ENCODE data around the gene S1PR4.

S1PR4 gene

GRCh38 chr19:3178377-3178972 lies at the start of gene S1PR4:
S1PR4 (plus strand) TSS chr19:3178769; CDS start chr19:3178793, 24 bp downstream.
- DNase-seq (ENCODE audit: low read depth in 2 of 2), result peak in 1 of 2 donors; percentile 34

GRCh38 chr19:3129112-3129511 lies 49.5 kb upstream of the S1PR4 start:
- DNase-seq (ENCODE audit: low read depth in 2 of 2), result no peak

- no peak for DNase-seq (ENCODE audit: low read depth in 2 of 2)
Measured at GRCh38 chr19:3131168-3131567, 47.4 kb upstream of the S1PR4 start.

- DNase-seq (ENCODE audit: low read depth in 2 of 2), result peak; percentile 44 to 45
Measured at GRCh38 chr19:3132971-3133792, 45.4 kb upstream of the S1PR4 start.

- DNase-seq (ENCODE audit: low read depth in 2 of 2), result no peak
Measured at GRCh38 chr19:3133793-3134116, 44.8 kb upstream of the S1PR4 start.

GRCh38 chr19:3135961-3136683 lies 42.4 kb upstream of the S1PR4 start, which contains the start of gene GNA15:
GNA15 (plus strand) TSS chr19:3136033; CDS start chr19:3136451, 418 bp downstream.
- no peak for DNase-seq (ENCODE audit: low read depth in 2 of 2)

- DNase-seq (ENCODE audit: low read depth in 2 of 2), result no peak
Measured at GRCh38 chr19:3136684-3137055, 41.9 kb upstream of the S1PR4 start.

- no peak for DNase-seq (ENCODE audit: low read depth in 2 of 2)
Measured at GRCh38 chr19:3137119-3137518, 41.5 kb upstream of the S1PR4 start.

GRCh38 chr19:3138268-3138667 lies 40.3 kb upstream of the S1PR4 start:
- DNase-seq (ENCODE audit: low read depth in 2 of 2), result no peak

- no peak for DNase-seq (ENCODE audit: low read depth in 2 of 2)
Measured at GRCh38 chr19:3140667-3141038, 37.9 kb upstream of the S1PR4 start.

GRCh38 chr19:3142292-3142670 lies 36.3 kb upstream of the S1PR4 start:
- no peak for DNase-seq (ENCODE audit: low read depth in 2 of 2)

GRCh38 chr19:3142781-3143337 lies 35.7 kb upstream of the S1PR4 start:
- DNase-seq (ENCODE audit: low read depth in 2 of 2), result no peak

GRCh38 chr19:3145909-3146676 lies 32.5 kb upstream of the S1PR4 start:
- no peak for DNase-seq (ENCODE audit: low read depth in 2 of 2)

- DNase-seq (ENCODE audit: low read depth in 2 of 2), result peak; percentile 29 to 50
Measured at GRCh38 chr19:3146677-3147100, 31.9 kb upstream of the S1PR4 start.

- DNase-seq (ENCODE audit: low read depth in 2 of 2), result no peak
Measured at GRCh38 chr19:3148503-3148902, 30.1 kb upstream of the S1PR4 start.

GRCh38 chr19:3149089-3149488 lies 29.5 kb upstream of the S1PR4 start:
- DNase-seq (ENCODE audit: low read depth in 2 of 2), result no peak

- no peak for DNase-seq (ENCODE audit: low read depth in 2 of 2)
Measured at GRCh38 chr19:3149526-3150505, 28.8 kb upstream of the S1PR4 start.

- no peak for DNase-seq (ENCODE audit: low read depth in 2 of 2)
Measured at GRCh38 chr19:3150739-3151329, 27.7 kb upstream of the S1PR4 start.

- DNase-seq (ENCODE audit: low read depth in 2 of 2), result no peak
Measured at GRCh38 chr19:3151563-3152418, 26.8 kb upstream of the S1PR4 start.

Measured in stimulated activated CD4-positive, alpha-beta T cell treated with anti-CD3 and anti-CD28 coated beads, Interleukin-1b, Interleukin-23, amount 100 ng/mL, for 1 hour (primary cell).